GM19099 (cell line): ENCODE measurements around the gene ZNF491.

Source experiments
- POLR2A ChIP-seq: IDR thresholded peaks from 3 replicates; pipeline ENCODE4 v1.6.1; 2011; ENCODE audit warnings: low read depth; ENCODE audit not compliant: insufficient read length; ENCODE audit errors: extremely low read depth

The ZNF491 gene

DNA sequence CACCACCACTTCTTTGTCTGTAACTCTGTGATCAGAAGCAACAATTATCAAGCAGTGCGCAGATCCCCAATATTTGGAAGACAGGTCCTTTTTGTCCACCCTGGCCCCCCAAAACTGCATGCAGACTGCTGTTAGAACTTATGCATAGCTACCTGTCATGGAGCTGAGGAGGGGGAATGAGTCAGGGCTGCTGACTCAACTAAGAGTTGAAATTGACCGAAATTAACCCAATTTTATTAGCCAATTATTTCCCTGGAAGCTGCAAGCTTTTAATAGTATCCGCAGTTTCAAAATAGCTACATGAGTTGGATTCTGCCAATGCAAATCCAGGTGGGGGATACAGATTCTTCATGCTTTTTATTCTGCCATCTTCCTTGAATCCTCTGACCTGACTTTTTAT is 14.0 kb upstream of the ZNF491 start:
- no peak for TF ChIP-seq POLR2A

- no peak for TF ChIP-seq POLR2A
Measured at GRCh38 chr19:11787536-11787935, 10.8 kb upstream of the ZNF491 start.

GRCh38 chr19:11792942-11793341 is 5.4 kb upstream of the ZNF491 start:
- no peak for TF ChIP-seq POLR2A

- TF ChIP-seq POLR2A: no peak
Measured at GRCh38 chr19:11797491-11797890, 832 bp upstream of the ZNF491 start.

DNA sequence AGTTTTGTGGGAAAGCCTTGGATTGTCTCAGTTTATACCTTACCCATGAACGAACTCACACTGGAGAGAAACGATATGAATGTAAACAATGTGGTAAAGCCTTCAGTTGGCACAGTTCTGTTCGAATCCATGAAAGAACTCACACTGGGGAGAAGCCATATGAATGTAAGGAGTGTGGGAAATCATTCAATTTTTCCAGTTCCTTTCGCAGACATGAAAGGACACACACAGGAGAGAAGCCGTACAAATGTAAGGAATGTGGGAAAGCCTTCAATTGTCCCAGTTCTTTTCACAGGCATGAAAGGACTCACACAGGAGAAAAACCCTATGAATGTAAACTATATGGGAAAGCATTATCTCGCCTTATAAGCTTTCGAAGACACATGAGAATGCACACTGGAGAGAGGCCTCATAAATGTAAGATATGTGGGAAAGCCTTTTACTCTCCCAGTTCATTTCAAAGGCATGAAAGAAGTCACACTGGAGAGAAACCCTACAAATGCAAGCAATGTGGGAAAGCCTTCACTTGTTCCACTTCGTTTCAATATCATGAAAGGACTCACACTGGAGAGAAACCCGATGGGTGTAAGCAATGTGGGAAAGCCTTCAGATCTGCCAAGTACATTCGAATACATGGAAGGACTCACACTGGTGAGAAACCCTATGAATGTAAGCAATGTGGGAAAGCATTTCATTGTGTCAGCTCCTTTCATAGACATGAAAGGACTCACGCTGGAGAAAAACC is 8.2 kb downstream of the ZNF491 start:
- no peak for TF ChIP-seq POLR2A

- TF ChIP-seq POLR2A: no peak
Measured at GRCh38 chr19:11807099-11807380, 8.7 kb downstream of the ZNF491 start.

- no peak for TF ChIP-seq POLR2A
Measured at GRCh38 chr19:11813703-11814028, 15.3 kb downstream of the ZNF491 start.

- TF ChIP-seq POLR2A: peak; percentile 92
Measured at GRCh38 chr19:11814029-11814699, 15.8 kb downstream of the ZNF491 start, which contains the start of gene ZNF440. ZNF440 (plus strand) TSS chr19:11814273; CDS start chr19:11814448, 175 bp downstream.

DNA sequence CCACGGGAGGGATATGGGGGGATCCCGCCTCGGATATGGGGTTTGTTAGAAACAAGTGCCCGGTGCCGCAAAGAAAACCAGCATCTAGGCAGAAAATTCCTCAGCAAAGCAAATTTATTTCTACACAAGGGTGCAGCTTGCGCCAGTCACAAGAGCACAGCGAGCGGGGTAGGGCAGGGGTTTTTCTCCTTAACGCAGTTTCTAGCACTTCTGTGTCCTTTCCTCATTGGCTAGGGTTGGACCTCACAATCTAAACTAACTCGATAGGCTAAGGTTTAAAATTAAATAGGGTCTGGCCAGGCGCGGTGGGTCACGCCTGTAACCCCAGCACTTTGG is 16.3 kb downstream of the ZNF491 start:
- TF ChIP-seq POLR2A: no peak

DNA sequence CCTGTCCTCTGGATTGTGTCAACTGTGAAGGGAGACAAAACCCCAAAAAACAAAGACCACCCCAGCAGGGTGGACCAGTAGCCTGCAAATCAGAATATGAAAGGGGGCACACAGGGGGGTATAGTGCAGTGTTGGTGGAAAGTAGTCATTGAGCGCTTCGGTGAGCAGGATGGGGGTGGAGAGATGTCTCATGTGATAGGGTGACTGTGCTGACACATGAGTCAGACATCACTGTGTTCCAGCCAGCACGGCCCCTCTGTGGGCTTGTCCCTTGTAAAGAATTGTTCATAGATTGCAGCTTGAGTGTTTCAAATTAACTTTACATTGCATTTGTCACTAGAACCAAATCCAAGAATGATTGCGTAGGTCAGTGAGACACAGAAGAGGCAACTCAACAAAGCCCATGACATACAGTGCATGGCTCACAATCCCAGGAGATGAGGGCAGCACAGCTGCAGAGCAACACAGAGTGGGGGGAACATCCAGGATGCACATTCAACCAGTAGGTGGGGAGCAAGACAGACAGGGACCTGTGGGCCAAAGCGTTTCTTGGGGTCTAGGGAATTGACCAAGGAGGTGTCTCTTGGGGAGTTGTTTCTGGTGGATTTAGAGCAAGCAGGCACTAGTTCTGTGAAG is 23.3 kb downstream of the ZNF491 start:
- TF ChIP-seq POLR2A: no peak

- TF ChIP-seq POLR2A: no peak
Measured at GRCh38 chr19:11832253-11832912, 34.1 kb downstream of the ZNF491 start.

DNA sequence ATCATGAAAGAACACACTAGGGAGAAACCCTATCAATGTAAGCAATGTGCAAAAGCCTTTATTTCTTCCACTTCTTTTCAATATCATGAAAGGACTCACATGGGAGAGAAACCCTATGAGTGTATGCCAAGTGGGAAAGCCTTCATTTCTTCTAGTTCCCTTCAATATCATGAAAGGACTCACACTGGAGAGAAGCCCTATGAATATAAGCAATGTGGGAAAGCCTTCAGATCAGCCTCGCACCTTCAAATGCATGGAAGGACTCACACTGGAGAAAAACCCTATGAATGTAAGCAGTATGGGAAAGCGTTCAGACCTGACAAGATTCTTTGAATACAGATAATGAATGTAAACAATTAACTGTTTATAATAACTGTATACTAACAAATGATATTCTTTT is 35.2 kb downstream of the ZNF491 start:
- TF ChIP-seq POLR2A: no peak

DNA sequence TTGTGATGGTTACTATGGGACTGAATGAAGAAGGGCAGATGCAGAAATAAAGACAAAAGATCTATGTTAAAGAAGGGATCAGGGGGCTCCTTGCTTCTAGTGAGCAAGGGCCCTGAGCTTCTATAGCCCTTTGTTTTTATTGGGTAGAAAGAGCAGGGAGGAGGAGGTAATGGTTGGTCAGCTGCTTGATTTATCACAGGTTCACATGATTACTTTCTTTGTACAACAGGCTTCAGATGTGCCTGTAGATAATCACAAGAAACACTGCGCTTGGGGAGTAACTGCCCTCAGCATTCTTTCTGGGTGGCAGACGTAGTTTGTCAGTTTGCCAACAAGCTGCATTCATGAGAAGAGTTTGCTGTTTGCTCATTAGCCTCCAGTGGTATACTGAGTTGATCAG is 45.4 kb downstream of the ZNF491 start:
- TF ChIP-seq POLR2A: no peak

DNA sequence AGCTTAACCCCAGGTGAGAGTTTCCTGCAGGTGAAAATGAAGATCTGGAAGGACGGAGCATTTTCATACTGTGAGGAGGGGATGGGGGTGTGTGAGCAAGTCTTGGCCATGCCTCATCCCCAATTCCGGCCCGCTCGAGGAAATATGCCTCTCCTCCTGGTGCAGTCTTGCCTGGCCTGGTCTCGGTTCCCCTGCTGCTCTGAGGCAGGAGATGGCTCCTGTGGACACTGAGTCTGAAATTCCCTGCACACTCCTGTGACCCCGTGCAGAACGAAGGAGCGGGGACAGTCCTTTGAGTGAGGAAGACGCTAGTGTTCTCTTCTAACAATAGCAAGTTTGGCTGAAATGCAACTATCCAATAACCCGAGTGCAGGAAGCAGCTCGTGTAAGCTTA is 49.9 kb downstream of the ZNF491 start:
- no peak for TF ChIP-seq POLR2A

DNA sequence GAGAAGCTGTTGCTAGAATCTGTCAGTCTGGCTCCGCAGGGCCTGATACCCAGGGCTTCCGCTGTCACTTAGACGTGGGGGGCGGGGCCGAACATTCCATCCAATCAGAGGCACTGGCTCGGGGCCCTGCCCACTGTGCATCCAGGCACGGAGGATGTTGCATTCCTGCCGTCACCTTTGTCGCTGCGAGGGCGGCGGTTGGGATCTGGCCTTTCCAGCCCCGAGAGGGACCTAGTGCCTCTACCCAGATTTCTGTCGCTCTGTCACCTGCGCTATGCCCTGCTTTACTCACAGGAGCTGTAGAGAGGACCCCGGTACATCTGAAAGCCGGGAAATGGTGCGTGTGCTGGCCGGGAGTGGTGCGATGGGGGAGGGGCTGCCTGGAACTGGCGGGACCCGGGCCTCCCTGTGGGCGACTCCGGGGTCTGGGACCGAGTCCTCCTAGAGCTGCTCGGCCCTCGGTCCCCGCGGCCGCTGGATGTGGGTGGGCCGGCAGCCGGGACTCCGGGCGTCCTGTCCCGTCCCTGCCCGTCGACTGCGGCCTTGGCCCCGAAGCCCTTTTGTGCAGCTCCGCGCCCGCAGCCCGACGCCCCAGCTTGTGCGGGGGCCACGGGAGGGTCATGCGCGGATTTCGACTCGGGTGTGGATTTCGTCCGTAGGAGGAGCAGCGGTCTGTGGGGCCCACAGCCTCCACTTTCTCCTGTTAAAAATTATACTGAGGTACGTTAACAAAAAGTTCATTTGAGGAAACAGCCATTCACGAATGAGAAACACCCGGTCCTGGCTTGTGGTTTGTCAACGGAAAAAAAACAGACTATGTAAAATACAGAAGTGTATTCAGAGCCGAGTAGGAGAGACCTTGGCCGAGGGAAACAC is 50.5 kb downstream of the ZNF491 start, which contains the start of gene ZNF439:
TSS of gene ZNF439 (plus strand) at position 133 of the 876 bp plus-strand sequence. CDS start at position 275, 142 bp downstream.
- peak; percentile 45 for TF ChIP-seq POLR2A
